WI38 (cell line): ENCODE data around the gene SHISA7.
"Not testable (repeated sequence)": the region's sequence is repeated elsewhere in the genome, so short reads cannot be mapped to it uniquely, and the experiment has no call there.

Experiments
- H3K4me3 ChIP-seq: 2 replicates; pipeline ENCODE4 v1.5.1; 2011; ENCODE audit warnings: low read depth, mild to moderate bottlenecking, control low read depth, low read length
- CTCF ChIP-seq: IDR thresholded peaks from 2 replicates; pipeline ENCODE4 v1.5.1; 2012; ENCODE audit warnings: low read depth, mild to moderate bottlenecking, control low read depth, low read length

SHISA7 gene

GRCh38 chr19:55406826-55407549 lies 36.1 kb downstream of the SHISA7 start:
- no peak for TF ChIP-seq CTCF
- H3K4me3 ChIP-seq: peak overlapping the region; percentile 78

- peak overlapping the region; percentile 78 for H3K4me3 ChIP-seq
- no peak for TF ChIP-seq CTCF
Observed at GRCh38 chr19:55406091-55406825, 36.8 kb downstream of the SHISA7 start.

- TF ChIP-seq CTCF: no peak
- peak overlapping the region; percentile 78 for H3K4me3 ChIP-seq
Observed at GRCh38 chr19:55405638-55406037, 37.5 kb downstream of the SHISA7 start.

- no peak overlapping the region for H3K4me3 ChIP-seq
- no peak for TF ChIP-seq CTCF
Observed at GRCh38 chr19:55402509-55402908, 40.6 kb downstream of the SHISA7 start.

GRCh38 chr19:55401390-55401789 lies 41.7 kb downstream of the SHISA7 start:
- H3K4me3 ChIP-seq: not testable (repeated sequence)

GRCh38 chr19:55400281-55401087 lies 42.6 kb downstream of the SHISA7 start:
- no peak for TF ChIP-seq CTCF
- no peak overlapping the region for H3K4me3 ChIP-seq

GRCh38 chr19:55398200-55398925 lies 44.7 kb downstream of the SHISA7 start:
- no peak overlapping the region for H3K4me3 ChIP-seq
- no peak for TF ChIP-seq CTCF
